GM12878 (cell line): ENCODE measurements around the gene MYL3. TPM values are rescaled to one million over a fixed set of nuclear protein-coding genes. Genes with fewer than 3 reads are reported as not detected.

ENCODE experiments used
- ATAC-seq: fragments of 200-7000 bp; cut with Tn5 transposase; 3 replicates; pipeline ENCODE4 v1.9.1; 2020; ENCODE audit warnings: mild to moderate bottlenecking, moderate library complexity
- BruUV-seq: library from RNA; stranded (reverse); fragments of 400-500 nt; replicated peaks from 2 replicates; lab custom pipeline; 2021; lab: Mats Ljungman, UMichigan
- CTCF ChIA-PET: fragments of 300-600 bp; sonication (Branson Sonifier 250); formaldehyde crosslinking; extraction: SDS; loops from one replicate; lab custom pipeline; 2021; ENCODE audit warnings: inconsistent platforms; lab: Yijun Ruan, JAX
- POLR2A ChIA-PET: fragments of 350-600 bp; formaldehyde crosslinking; extraction: SDS; loops from one replicate; lab custom pipeline; 2021; ENCODE audit warnings: inconsistent platforms; lab: Charles Lee
- RAD21 ChIA-PET: fragments of 300-600 bp; sonication (Branson Sonifier 250); formaldehyde crosslinking; loops from one replicate; lab custom pipeline; 2023; ENCODE audit warnings: antibody characterized with exemption; ENCODE audit not compliant: unreplicated experiment; lab: Charles Lee
- SMC1A ChIA-PET: fragments of 300-600 bp; sonication (Branson Sonifier 250); formaldehyde crosslinking; loops from one replicate; lab custom pipeline; 2023; ENCODE audit not compliant: unreplicated experiment, uncharacterized antibody; lab: Charles Lee
- DNase-seq: peaks from one replicate; pipeline ENCODE4 v3.0.0-alpha.2; 2011; ENCODE audit warnings: low read depth, low spot score
- FAIRE-seq: peaks from 3 replicates; lab custom pipeline; 2011; peaks lifted over from hg19 to GRCh38; lab: Jason Lieb, UNC
- H2AFZ ChIP-seq: 2 replicates; pipeline ENCODE4 v1.6.0; 2011; ENCODE audit warnings: low read depth, low read length, control low read depth; ENCODE audit not compliant: control insufficient read depth
- H3K27ac ChIP-seq: 2 replicates; pipeline ENCODE4 v1.5.1; 2011; ENCODE audit warnings: control low read depth; ENCODE audit not compliant: control insufficient read depth, insufficient read depth
- H3K27me3 ChIP-seq, 2 experiments: replicated peaks in 1 of 2; 2 replicates each; pipeline versions ENCODE4 v1.6.0 to v1.6.1; 2011; ENCODE audit warnings: low read length in 1 of 2; ENCODE audit not compliant: control insufficient read depth in 2 of 2, insufficient read depth in 2 of 2
- H3K36me3 ChIP-seq, 2 experiments: 2 replicates each; pipeline ENCODE4 v1.5.1; 2011; ENCODE audit warnings: low read length in 1 of 2; ENCODE audit not compliant: control insufficient read depth in 2 of 2, insufficient read depth in 2 of 2
- H3K4me1 ChIP-seq: 2 replicates; pipeline ENCODE4 v1.6.1; 2011; ENCODE audit warnings: mild to moderate bottlenecking, low read length, moderate library complexity, mixed read lengths; ENCODE audit not compliant: control insufficient read depth, insufficient read depth
- H3K4me2 ChIP-seq: 2 replicates; pipeline ENCODE4 v1.6.0; 2011; ENCODE audit warnings: control low read depth; ENCODE audit not compliant: control insufficient read depth, insufficient read depth
- H3K4me3 ChIP-seq: fragments of 200-600 bp; sonication (generic); 2 replicates; pipeline ENCODE4 v1.5.1; 2016
- H3K79me2 ChIP-seq: 2 replicates; pipeline ENCODE4 v1.6.0; 2011; ENCODE audit warnings: low read length; ENCODE audit not compliant: control insufficient read depth, insufficient read depth
- H3K9ac ChIP-seq: 2 replicates; pipeline ENCODE4 v1.8.0; 2011; ENCODE audit warnings: low read length, control low read depth, mixed read lengths; ENCODE audit not compliant: control insufficient read depth, insufficient read depth
- H3K9me3 ChIP-seq: replicated peaks from 3 replicates; pipeline ENCODE4 v1.5.1; 2011; ENCODE audit warnings: mild to moderate bottlenecking, low read length; ENCODE audit not compliant: control insufficient read depth, insufficient read depth
- H4K20me1 ChIP-seq: 2 replicates; pipeline ENCODE4 v1.6.0; 2011; ENCODE audit not compliant: control insufficient read depth, insufficient read depth
- BHLHE40 ChIP-seq, 2 experiments: fragments of 450-650 bp in 1 of 2; IDR thresholded peaks; 2 replicates each; pipeline ENCODE4 v1.6.1; 2011 to 2017; ENCODE audit warnings: low read depth in 2 of 2, borderline replicate concordance in 1 of 2, improper control_type of control experiment in 1 of 2, low read length in 1 of 2, mild to moderate bottlenecking in 1 of 2
- CHD1 ChIP-seq: IDR thresholded peaks from 2 replicates; pipeline ENCODE4 v1.6.1; 2012; ENCODE audit warnings: low read depth, low read length, improper control_type of control experiment
- FOXK2 ChIP-seq: fragments of 450-650 bp; IDR thresholded peaks from 2 replicates; pipeline ENCODE4 v1.6.1; 2017; ENCODE audit warnings: mild to moderate bottlenecking, moderate library complexity
- IRF4 ChIP-seq: IDR thresholded peaks from 2 replicates; pipeline ENCODE4 v1.6.1; 2011; ENCODE audit warnings: low read depth, low read length
- KAT2A ChIP-seq: conservative IDR thresholded peaks from 2 replicates; pipeline ENCODE4 v1.6.1; 2011; ENCODE audit warnings: low read depth, low read length; ENCODE audit not compliant: control insufficient read depth
- RELB ChIP-seq: fragments of 450-650 bp; IDR thresholded peaks from 2 replicates; pipeline ENCODE4 v1.6.1; 2017; ENCODE audit warnings: low read depth, mild to moderate bottlenecking, moderate library complexity
- RUNX3 ChIP-seq: IDR thresholded peaks from 2 replicates; pipeline ENCODE4 v1.6.1; 2012; ENCODE audit warnings: low read length, inconsistent platforms
- TBL1XR1 ChIP-seq: IDR thresholded peaks from 2 replicates; pipeline ENCODE4 v1.6.1; 2012; ENCODE audit warnings: low read depth, low read length, improper control_type of control experiment
- WRNIP1 ChIP-seq: IDR thresholded peaks from 2 replicates; pipeline ENCODE4 v1.6.1; 2011; ENCODE audit warnings: low read depth, low read length, improper control_type of control experiment, borderline replicate concordance
- ZSCAN29 ChIP-seq: fragments of 450-650 bp; IDR thresholded peaks from 2 replicates; pipeline ENCODE4 v1.6.1; 2017; ENCODE audit warnings: mild to moderate bottlenecking, moderate library complexity
- WGBS: methylation state at CpG from one replicate; pipeline ENCODE4 v1.1.6; 2016; ENCODE audit warnings: low lambda C conversion rate; ENCODE audit not compliant: insufficient replicate concordance, insufficient coverage; ENCODE audit errors: missing lambda C conversion rate; 5-methylcytosine and 5-hydroxymethylcytosine counted together
- in situ Hi-C: fragments of 300-500 bp; cut with MboI; formaldehyde crosslinking; loops from 9 replicates; pipeline ENCODE4 v1.14.3; 2018; ENCODE audit warnings: mixed read lengths
- intact Hi-C: fragments of 100-400 bp; cut with micrococcal nuclease; formaldehyde crosslinking; loops from one replicate; pipeline ENCODE4 v1.14.2; 2022; ENCODE audit not compliant: unreplicated experiment
- polyA plus RNA-seq, 11 experiments: library from polyadenylated mRNA; depleted of rRNA in 4 of 11; unstranded in 6 of 11; stranded (reverse) in 5 of 11; fragments of >200 nt; fragmentation: Nextera tagmentation in 4 of 11; fragmentation: Illumina TruSeq in 1 of 11; extraction: Ambion mirVana in 4 of 11; extraction: Trizol in 1 of 11; gene quantifications; 1 replicate in 1 of 11; 2 replicates in 10 of 11; pipeline versions ENCODE4 v1.2.1 to v1.2.3, GENCODE V29; 2011 to 2016; ENCODE audit warnings: inconsistent platforms in 2 of 11, missing spikeins in 2 of 11, low read depth in 1 of 11
- total RNA-seq, 4 experiments: library from RNA; depleted of rRNA in 3 of 4; stranded (reverse); fragments of >200 nt in 3 of 4; fragmentation: Illumina TruSeq in 1 of 4; extraction: Trizol in 1 of 4; gene quantifications; 2 replicates each; pipeline versions ENCODE4 v1.2.1 to v1.2.3, GENCODE V29; 2013 to 2021
- TF ChIP-seq, protein P1 (sequence below): fragments of 450-650 bp; IDR thresholded peaks from 2 replicates; pipeline ENCODE4 v1.6.1; 2017; ENCODE audit warnings: mild to moderate bottlenecking, moderate library complexity
- TF ChIP-seq, protein P2 (sequence below): IDR thresholded peaks from 2 replicates; pipeline ENCODE4 v1.6.1; 2011; ENCODE audit warnings: mild to moderate bottlenecking, low read depth, low read length, moderate library complexity; ENCODE audit not compliant: insufficient replicate concordance
- TF ChIP-seq, protein P3 (sequence below): IDR thresholded peaks from 2 replicates; pipeline ENCODE4 v1.6.1; 2012; ENCODE audit warnings: improper control_type of control experiment, low read depth, low read length; ENCODE audit not compliant: insufficient replicate concordance

The MYL3 gene
- total and polyA plus RNA-seq, 10 of the 15 experiments (the other 5 are each of a cell fraction or from before 2014, with no cell fraction given) = 0.40 TPM; not detected in 9

DNA sequence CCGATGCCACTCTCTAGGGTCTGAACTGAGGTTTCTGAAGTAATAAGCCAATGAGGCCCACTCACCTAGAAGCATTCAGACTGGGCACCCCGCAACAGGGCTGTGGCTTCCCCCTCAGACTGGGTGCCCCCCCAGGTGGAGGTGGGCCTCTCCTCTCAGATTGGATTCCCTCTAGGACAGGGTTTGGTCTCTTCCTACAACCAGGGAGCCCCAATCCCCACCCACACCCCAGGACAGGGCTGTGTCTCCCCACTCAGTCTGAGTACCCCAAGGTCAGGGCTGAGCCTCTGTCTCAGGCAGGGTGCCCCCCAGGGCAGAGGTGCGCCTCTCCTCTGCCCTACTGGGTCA lies 41.9 kb upstream of the MYL3 start:
- H3K36me3 ChIP-seq = no peaks in the 10 kb centered on the region
- H3K9me3 ChIP-seq = no peaks in the 10 kb centered on the region
- FAIRE-seq (no peak), DNase-seq (no peak), ATAC-seq (no peak)
- H3K4me1 ChIP-seq = peaks cover 5% of the 10 kb centered on the region
- ChIA-PET POLR2A (no interaction called here), SMC1A (no interaction called here), RAD21 (no interaction called here), CTCF (no interaction called here)
- intact Hi-C loops = no loop called here
- H3K79me2 ChIP-seq = no peaks in the 10 kb centered on the region
- no peaks in the 10 kb centered on the region for H3K27me3 ChIP-seq
- in situ Hi-C loops = no loop called here
- no peak overlapping the region for H3K4me3 ChIP-seq
- no peak overlapping the region for H3K27ac ChIP-seq
- WGBS = 67% methylated on average over 3 of the region's 3 CpGs
- no TSS peak for BruUV-seq
- no peak overlapping the region for H3K9ac ChIP-seq
- H4K20me1 ChIP-seq = no peaks in the 10 kb centered on the region
- H2AFZ ChIP-seq = no peak overlapping the region
- no peak overlapping the region for H3K4me2 ChIP-seq
- TF ChIP-seq, protein P1, sequence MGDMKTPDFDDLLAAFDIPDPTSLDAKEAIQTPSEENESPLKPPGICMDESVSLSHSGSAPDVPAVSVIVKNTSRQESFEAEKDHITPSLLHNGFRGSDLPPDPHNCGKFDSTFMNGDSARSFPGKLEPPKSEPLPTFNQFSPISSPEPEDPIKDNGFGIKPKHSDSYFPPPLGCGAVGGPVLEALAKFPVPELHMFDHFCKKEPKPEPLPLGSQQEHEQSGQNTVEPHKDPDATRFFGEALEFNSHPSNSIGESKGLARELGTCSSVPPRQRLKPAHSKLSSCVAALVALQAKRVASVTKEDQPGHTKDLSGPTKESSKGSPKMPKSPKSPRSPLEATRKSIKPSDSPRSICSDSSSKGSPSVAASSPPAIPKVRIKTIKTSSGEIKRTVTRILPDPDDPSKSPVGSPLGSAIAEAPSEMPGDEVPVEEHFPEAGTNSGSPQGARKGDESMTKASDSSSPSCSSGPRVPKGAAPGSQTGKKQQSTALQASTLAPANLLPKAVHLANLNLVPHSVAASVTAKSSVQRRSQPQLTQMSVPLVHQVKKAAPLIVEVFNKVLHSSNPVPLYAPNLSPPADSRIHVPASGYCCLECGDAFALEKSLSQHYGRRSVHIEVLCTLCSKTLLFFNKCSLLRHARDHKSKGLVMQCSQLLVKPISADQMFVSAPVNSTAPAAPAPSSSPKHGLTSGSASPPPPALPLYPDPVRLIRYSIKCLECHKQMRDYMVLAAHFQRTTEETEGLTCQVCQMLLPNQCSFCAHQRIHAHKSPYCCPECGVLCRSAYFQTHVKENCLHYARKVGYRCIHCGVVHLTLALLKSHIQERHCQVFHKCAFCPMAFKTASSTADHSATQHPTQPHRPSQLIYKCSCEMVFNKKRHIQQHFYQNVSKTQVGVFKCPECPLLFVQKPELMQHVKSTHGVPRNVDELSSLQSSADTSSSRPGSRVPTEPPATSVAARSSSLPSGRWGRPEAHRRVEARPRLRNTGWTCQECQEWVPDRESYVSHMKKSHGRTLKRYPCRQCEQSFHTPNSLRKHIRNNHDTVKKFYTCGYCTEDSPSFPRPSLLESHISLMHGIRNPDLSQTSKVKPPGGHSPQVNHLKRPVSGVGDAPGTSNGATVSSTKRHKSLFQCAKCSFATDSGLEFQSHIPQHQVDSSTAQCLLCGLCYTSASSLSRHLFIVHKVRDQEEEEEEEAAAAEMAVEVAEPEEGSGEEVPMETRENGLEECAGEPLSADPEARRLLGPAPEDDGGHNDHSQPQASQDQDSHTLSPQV = no peak
- TF ChIP-seq RELB (no peak), TBL1XR1 (no peak), RUNX3 (no peak), BHLHE40 (IDR thresholded peaks at IDR 0.05; ENCODE audit: borderline replicate concordance in 1 of 2, low read depth in 2 of 2, low read length in 1 of 2) (no peak), KAT2A (no peak), FOXK2 (no peak), IRF4 (no peak), CHD1 (no peak), WRNIP1 (no peak), ZSCAN29 (no peak)
- TF ChIP-seq, protein P2, sequence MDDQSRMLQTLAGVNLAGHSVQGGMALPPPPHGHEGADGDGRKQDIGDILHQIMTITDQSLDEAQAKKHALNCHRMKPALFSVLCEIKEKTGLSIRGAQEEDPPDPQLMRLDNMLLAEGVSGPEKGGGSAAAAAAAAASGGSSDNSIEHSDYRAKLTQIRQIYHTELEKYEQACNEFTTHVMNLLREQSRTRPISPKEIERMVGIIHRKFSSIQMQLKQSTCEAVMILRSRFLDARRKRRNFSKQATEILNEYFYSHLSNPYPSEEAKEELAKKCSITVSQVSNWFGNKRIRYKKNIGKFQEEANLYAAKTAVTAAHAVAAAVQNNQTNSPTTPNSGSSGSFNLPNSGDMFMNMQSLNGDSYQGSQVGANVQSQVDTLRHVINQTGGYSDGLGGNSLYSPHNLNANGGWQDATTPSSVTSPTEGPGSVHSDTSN = no peak
- TF ChIP-seq, protein P3, sequence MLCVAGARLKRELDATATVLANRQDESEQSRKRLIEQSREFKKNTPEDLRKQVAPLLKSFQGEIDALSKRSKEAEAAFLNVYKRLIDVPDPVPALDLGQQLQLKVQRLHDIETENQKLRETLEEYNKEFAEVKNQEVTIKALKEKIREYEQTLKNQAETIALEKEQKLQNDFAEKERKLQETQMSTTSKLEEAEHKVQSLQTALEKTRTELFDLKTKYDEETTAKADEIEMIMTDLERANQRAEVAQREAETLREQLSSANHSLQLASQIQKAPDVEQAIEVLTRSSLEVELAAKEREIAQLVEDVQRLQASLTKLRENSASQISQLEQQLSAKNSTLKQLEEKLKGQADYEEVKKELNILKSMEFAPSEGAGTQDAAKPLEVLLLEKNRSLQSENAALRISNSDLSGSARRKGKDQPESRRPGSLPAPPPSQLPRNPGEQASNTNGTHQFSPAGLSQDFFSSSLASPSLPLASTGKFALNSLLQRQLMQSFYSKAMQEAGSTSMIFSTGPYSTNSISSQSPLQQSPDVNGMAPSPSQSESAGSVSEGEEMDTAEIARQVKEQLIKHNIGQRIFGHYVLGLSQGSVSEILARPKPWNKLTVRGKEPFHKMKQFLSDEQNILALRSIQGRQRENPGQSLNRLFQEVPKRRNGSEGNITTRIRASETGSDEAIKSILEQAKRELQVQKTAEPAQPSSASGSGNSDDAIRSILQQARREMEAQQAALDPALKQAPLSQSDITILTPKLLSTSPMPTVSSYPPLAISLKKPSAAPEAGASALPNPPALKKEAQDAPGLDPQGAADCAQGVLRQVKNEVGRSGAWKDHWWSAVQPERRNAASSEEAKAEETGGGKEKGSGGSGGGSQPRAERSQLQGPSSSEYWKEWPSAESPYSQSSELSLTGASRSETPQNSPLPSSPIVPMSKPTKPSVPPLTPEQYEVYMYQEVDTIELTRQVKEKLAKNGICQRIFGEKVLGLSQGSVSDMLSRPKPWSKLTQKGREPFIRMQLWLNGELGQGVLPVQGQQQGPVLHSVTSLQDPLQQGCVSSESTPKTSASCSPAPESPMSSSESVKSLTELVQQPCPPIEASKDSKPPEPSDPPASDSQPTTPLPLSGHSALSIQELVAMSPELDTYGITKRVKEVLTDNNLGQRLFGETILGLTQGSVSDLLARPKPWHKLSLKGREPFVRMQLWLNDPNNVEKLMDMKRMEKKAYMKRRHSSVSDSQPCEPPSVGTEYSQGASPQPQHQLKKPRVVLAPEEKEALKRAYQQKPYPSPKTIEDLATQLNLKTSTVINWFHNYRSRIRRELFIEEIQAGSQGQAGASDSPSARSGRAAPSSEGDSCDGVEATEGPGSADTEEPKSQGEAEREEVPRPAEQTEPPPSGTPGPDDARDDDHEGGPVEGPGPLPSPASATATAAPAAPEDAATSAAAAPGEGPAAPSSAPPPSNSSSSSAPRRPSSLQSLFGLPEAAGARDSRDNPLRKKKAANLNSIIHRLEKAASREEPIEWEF = no peak
